ENCODE measurements around the gene TBC1D24.

Gene TBC1D24

GRCh38 chr16:2450975-2451381 lies 23.9 kb upstream of the TBC1D24 start:
- DNase-seq: no peak

- no peak for DNase-seq
These were observed 23.0 kb upstream of the TBC1D24 start for GRCh38 chr16:2451851-2452320.

DNA sequence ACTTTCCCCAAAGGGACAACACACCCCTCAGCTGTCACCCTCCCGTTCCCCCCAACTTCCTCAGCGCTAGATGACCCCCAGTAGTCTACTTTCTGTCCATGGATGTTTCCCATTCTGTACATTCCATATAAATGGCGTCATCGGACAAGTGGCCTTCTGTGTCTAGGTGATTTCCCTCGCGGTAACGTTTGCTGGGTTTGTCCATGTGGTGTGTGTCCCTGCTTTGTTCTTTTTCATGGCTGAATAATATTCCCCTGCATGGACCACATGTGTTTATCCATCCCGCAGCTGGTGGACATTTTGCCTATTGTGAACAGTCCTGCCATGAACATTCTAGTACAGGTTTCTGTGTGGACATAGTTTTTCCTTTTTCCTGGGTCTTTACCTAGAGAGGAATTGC lies 22.3 kb upstream of the TBC1D24 start:
- DNase-seq: no peak

DNA sequence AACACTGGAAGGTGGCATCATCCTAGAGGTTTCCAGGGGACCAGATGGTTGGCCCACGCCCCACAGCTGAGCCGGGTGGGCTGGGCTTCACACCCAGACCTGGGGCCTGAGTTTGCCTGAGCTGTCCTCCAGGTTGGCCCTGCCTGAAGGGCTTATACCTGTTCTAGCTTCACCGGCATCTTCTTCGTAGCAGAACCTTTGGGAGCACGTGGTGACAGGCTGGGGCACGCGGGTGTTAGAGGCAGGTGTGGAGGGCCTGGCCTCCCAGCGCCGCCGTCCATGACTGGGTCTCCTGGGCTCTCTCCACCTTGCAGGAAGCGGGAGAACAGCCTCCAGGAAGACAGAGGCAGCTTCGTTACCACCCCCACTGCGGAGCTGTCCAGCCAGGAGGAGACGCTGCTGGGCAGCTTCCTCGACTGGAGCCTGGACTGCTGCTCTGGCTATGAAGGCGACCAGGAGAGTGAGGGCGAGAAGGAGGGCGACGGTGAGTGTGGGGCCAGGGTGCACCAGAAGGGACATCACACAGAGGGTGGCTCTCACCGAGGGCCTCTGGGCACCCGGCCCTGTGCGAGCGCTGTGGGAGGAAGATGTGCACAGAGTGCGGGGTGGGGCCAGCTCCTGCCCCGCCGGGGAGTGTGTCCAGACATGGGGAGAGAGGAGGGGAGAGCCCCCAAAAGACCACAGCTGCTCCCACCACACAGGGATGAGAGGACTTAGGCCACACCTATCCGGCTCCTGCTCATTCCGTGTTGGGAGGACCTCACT lies 19.7 kb upstream of the TBC1D24 start:
- DNase-seq: no peak

GRCh38 chr16:2456551-2457153 lies 18.3 kb upstream of the TBC1D24 start:
- no peak for DNase-seq

DNA sequence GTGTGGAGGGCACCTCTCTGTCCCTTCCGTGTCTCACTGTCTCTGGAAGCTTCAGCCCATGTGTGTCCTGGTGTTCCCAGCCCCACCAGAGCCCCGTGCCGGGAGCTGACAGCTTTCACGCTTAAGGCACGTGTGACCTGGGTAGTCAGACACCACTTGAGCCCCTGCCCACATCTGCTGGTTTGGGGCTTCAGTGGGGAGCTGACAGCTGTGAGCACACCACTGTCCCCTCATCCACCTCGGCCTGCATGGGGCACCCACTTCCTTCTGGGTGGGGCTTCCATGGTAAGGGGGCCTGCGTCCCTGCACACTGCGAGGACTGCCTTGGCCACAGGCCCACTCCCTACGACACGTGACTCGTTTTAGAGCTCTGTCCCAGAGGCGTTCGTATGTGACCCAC lies 17.7 kb upstream of the TBC1D24 start:
- DNase-seq: no peak

DNA sequence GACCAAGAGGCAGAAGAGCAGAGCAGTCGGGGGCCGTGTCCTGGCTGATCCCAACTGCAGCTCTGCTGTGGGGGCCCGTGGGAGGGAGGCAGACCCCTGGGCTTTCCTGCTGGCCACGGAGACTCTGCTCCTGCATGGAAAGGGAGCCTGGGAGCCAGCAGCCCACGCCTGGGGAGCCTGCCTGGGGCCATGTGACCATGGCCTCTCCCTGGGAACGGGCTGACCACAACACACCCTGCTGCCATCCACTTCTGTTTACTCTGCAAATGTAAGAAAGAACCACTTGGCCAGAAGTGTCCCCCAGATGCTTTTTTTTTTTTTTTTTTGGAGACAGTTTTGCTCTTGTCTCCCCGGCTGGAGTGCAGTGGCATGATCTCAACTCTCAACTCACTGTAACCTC lies 17.0 kb upstream of the TBC1D24 start:
- no peak for DNase-seq

GRCh38 chr16:2458887-2459646 lies 15.9 kb upstream of the TBC1D24 start:
- DNase-seq: no peak

DNA sequence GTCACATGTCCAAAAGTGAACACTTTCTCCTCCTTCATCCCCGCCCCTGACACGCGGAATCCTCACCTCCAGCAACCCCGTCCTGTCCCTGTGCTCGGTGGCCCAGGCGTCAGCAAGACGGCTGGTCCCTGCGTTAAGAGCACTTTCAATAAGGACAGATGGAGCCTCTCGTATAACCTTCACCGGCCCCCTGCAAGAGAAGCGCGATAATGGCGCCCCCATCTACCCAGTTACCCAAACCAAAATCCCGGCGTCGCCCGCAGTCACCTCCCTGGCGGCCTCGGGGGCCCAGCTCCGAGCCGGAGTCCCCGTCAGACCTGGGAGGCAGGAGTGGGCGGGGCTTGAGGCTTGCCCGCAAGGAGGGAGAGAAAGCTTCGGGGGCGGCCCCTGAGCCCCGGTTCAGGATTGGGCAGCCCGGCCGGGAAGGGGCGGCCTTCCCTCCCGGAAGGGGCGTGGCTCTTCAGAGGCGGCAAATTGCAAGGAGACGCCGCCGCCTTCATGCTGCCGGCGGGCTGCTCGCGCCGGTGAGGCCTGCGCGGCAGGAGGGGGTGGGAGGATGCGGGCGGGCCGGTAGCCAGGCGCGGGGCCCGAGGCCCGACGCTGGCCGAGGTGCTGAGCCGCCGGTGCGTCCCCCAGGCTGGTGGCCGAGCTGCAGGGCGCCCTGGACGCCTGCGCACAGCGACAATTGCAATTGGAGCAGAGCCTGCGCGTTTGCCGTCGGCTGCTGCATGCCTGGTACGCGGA lies 15.1 kb upstream of the TBC1D24 start, which contains the start of gene TEDC2:
TEDC2 (plus strand) TSS at position 463 of the 744 bp plus-strand sequence; CDS start at position 499, 36 bp downstream.
- DNase-seq: peak; percentile 91 to 93

- no peak for DNase-seq
These were observed 14.6 kb upstream of the TBC1D24 start for GRCh38 chr16:2460391-2460713.

- DNase-seq: no peak
These were observed 14.0 kb upstream of the TBC1D24 start for GRCh38 chr16:2460916-2461315.

GRCh38 chr16:2462031-2462866 lies 12.7 kb upstream of the TBC1D24 start:
- DNase-seq: no peak

DNA sequence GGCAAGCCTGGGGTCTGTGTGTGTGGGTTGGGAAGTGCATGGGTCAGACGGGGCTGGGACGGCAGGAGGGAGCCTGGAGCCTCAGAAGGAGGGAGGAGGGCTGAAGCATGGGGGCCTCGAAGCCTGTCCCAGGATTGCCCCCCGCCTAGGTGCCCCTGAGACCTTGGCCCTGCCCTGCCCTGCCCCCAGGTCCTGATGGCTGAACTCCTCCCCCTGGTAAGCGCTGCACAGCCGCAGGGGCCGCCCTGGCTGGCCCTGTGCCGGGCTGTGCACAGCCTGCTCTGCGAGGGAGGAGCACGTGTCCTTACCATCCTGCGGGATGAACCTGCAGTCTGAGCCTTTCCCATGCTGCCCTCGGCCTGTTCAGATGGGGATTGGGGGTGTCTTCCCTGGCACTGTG lies 10.6 kb upstream of the TBC1D24 start:
- DNase-seq: no peak

DNA sequence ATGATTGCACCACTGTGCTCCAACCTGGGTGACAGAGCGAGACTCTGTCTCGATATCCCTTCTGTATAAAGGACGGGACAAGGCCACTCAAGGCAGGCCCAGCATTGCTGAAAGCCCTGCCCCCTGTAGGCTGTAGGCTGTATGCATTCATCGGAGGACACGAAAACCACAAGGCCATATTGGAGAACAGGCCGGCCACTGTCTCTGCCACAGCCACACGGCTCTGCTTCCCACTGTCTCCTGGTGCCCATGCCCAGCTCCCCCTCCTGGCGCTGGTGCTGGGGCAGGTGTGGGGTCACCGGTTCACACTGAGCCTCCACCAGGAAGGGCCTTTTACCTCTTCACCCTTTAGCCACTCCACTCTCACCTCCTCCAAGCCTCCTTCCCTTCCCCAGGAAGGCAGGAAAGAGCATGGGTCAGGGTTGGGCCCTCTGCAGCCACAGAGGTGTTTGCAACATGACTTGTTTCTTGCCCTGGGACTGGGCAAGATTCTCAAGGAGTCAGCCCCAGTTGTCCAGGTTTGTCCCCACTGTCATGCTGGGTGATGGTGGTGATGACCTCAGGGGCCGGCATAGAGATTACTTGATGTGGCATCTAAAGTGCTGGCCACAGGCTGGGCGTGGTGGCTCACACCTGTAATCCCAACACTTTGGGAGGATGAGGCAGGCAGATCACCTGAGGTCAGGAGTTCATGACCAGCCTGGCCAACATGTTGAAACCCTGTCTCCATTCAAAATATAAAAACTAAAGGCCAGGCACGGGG lies 9.1 kb upstream of the TBC1D24 start:
- no peak for DNase-seq

- no peak for DNase-seq
These were observed 8.0 kb upstream of the TBC1D24 start for GRCh38 chr16:2466667-2467527.

- DNase-seq: peak in 1 of 2 donors; percentile 26
These were observed 7.2 kb upstream of the TBC1D24 start for GRCh38 chr16:2467528-2468232.

GRCh38 chr16:2468233-2468724 lies 6.6 kb upstream of the TBC1D24 start:
- no peak for DNase-seq

DNA sequence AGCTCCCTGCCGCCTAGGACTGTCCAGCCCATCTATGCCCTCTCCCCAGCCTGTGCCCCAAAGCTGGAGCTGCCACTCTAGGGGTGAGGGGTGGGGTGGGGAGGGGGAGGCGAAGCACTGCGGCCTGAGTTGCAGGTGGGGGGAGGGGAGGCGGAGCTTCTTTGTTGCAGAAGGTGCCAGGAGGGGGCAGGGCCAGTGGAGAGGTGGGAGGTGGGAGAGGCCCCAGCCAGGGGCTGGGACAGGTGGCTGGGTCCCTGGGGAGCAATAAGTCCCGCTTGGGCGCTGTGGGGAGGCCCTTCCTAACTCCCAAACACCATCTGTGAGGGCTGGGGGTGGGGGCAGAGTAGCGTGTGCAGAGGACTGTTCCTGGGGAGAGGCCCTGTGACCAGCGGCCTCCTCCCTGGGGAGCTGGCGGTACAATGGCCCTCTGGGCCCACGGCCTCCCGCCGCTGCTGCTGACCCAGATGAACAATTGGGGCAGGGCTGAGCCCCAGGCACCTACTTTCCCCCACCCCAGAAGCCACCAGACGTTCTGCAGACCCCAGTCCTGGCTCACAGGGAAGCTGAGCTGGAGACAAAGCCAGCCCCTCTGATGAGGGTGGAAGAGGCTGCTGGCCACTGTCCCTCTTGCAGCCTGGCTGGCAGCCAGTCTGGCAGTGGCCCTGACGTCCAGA lies 6.1 kb upstream of the TBC1D24 start:
- peak in 1 of 2 donors; percentile 47 for DNase-seq
